Ovary (tissue), 3 donors: ENCODE results near the gene SCG2.

Experiments used
- EP300 ChIP-seq: sonication (generic); formaldehyde crosslinking; IDR thresholded peaks from one replicate; pipeline ENCODE4 v1.6.1; 2017; ENCODE audit warnings: antibody characterized with exemption
- POLR2A ChIP-seq: fragments of 450-650 bp; IDR thresholded peaks from one replicate; pipeline ENCODE4 v1.6.1; 2017; ENCODE audit warnings: antibody characterized with exemption, mild to moderate bottlenecking, moderate library complexity
- TF ChIP-seq, protein P1 (sequence below), 3 donors: fragments of 450-650 bp in 2 of 3; fragments of 200-600 bp in 1 of 3; IDR thresholded peaks; one replicate each; pipeline versions ENCODE4 v1.5.1 to v1.8.0; 2016 to 2022; ENCODE audit warnings: antibody characterized with exemption in 3 of 3, mild to moderate bottlenecking in 1 of 3
- donor health status: DM: no; HTN: no; CAD: no.

DNA sequence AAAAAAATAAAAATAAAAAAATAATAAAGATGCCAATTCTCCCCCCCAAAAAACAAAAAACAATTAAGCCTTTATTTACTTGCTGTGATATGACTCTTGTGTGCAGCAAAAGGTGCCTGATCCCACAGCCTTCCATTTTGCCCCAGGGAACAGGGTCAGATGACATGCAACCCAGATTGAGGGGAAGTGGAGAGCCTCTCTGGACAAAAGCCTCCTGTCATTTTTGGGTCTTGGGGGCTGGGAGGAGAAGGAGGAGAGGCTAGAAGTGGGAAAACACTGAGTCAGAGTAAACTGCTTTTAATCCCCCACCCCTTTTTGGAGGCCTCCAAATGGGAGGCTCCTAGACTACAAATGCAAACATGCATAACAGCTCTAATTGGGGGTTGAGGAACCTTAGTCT, 46.6 kb upstream of the SCG2 start:
- TF ChIP-seq, protein P1, sequence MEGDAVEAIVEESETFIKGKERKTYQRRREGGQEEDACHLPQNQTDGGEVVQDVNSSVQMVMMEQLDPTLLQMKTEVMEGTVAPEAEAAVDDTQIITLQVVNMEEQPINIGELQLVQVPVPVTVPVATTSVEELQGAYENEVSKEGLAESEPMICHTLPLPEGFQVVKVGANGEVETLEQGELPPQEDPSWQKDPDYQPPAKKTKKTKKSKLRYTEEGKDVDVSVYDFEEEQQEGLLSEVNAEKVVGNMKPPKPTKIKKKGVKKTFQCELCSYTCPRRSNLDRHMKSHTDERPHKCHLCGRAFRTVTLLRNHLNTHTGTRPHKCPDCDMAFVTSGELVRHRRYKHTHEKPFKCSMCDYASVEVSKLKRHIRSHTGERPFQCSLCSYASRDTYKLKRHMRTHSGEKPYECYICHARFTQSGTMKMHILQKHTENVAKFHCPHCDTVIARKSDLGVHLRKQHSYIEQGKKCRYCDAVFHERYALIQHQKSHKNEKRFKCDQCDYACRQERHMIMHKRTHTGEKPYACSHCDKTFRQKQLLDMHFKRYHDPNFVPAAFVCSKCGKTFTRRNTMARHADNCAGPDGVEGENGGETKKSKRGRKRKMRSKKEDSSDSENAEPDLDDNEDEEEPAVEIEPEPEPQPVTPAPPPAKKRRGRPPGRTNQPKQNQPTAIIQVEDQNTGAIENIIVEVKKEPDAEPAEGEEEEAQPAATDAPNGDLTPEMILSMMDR (IDR thresholded peaks at IDR 0.05) = no peak
- TF ChIP-seq POLR2A (no peak), EP300 (no peak)
